HG02571 (cell line): ENCODE results near the gene PRDM8.
"Not testable (repeated sequence)": the region's sequence is repeated elsewhere in the genome, so short reads cannot be mapped to it uniquely, and the experiment has no call there.

Source experiments
- ATAC-seq: cut with Tn5 transposase; IDR thresholded peaks from one replicate; pipeline ENCODE4 v1.9.1; 2021; ENCODE audit warnings: mild to moderate bottlenecking, moderate library complexity; ENCODE audit not compliant: unreplicated experiment

Gene PRDM8

GRCh38 chr4:80196922-80197573 lies at the start of gene PRDM8:
TSS of gene PRDM8 (plus strand) at chr4:80197503. CDS start at chr4:80200081, 2,578 bp downstream.
- ATAC-seq = no peak

- no peak for ATAC-seq
Observed at GRCh38 chr4:80150387-80151180, 46.7 kb upstream of the PRDM8 start.

GRCh38 chr4:80151981-80152380 lies 45.3 kb upstream of the PRDM8 start:
- no peak for ATAC-seq

GRCh38 chr4:80153874-80154544 lies 43.3 kb upstream of the PRDM8 start:
- no peak for ATAC-seq

- no peak for ATAC-seq
Observed at GRCh38 chr4:80154545-80154933, 42.8 kb upstream of the PRDM8 start.

- no peak for ATAC-seq
Observed at GRCh38 chr4:80155316-80155982, 41.9 kb upstream of the PRDM8 start.

- no peak for ATAC-seq
Observed at GRCh38 chr4:80156410-80156809, 40.9 kb upstream of the PRDM8 start.

- no peak for ATAC-seq
Observed at GRCh38 chr4:80161413-80162058, 35.8 kb upstream of the PRDM8 start.

- ATAC-seq = no peak
Observed at GRCh38 chr4:80162418-80162817, 34.9 kb upstream of the PRDM8 start.

- no peak for ATAC-seq
Observed at GRCh38 chr4:80165855-80166254, 31.4 kb upstream of the PRDM8 start.

GRCh38 chr4:80171251-80171650 lies 26.1 kb upstream of the PRDM8 start:
- ATAC-seq = no peak

- ATAC-seq = no peak
Observed at GRCh38 chr4:80171656-80172055, 25.6 kb upstream of the PRDM8 start.

- no peak for ATAC-seq
Observed at GRCh38 chr4:80172203-80172602, 25.1 kb upstream of the PRDM8 start.

- no peak for ATAC-seq
Observed at GRCh38 chr4:80173401-80173800, 23.9 kb upstream of the PRDM8 start.

GRCh38 chr4:80173841-80174240 lies 23.5 kb upstream of the PRDM8 start:
- ATAC-seq = no peak

- ATAC-seq = not testable (repeated sequence)
Observed at GRCh38 chr4:80177793-80178192, 19.5 kb upstream of the PRDM8 start.

- ATAC-seq = no peak
Observed at GRCh38 chr4:80178964-80179363, 18.3 kb upstream of the PRDM8 start.

GRCh38 chr4:80179637-80180161 lies 17.6 kb upstream of the PRDM8 start:
- no peak for ATAC-seq

GRCh38 chr4:80180743-80181142 lies 16.6 kb upstream of the PRDM8 start:
- ATAC-seq = no peak

- ATAC-seq = no peak
Observed at GRCh38 chr4:80182237-80182866, 15.0 kb upstream of the PRDM8 start.
